K562 (cell line): Measurements from ENCODE around the gene ARHGEF7. TPM values are rescaled to one million over a fixed set of nuclear protein-coding genes. Genes with fewer than 3 reads are reported as not detected.

Source experiments
- ATAC-seq: fragments of 200-7000 bp; cut with Tn5 transposase; 3 replicates; pipeline ENCODE4 v1.9.1; 2020; ENCODE audit warnings: moderate library complexity
- BruUV-seq: library from RNA; stranded (reverse); fragments of 400-500 nt; replicated peaks from 2 replicates; lab custom pipeline; 2021; lab: Mats Ljungman, UMichigan
- CTCF ChIA-PET: fragments of 300-600 bp; formaldehyde crosslinking; extraction: SDS; loops from one replicate; lab custom pipeline; 2021; ENCODE audit warnings: low intra/inter-chr PET ratio; lab: Yijun Ruan, JAX
- POLR2A ChIA-PET: fragments of 300-600, 350-650 bp; sonication (Branson Sonifier 250); formaldehyde crosslinking; extraction: SDS; loops from one replicate; lab custom pipeline; 2021; ENCODE audit warnings: antibody characterized with exemption, inconsistent platforms; lab: Yijun Ruan, JAX
- DNase-seq, 4 experiments: peaks; one replicate each; pipeline versions ENCODE4 v3.0.0 to v3.0.0-alpha.2; 2011 to 2018; ENCODE audit warnings: low spot score in 3 of 4, mixed read lengths in 3 of 4; ENCODE audit errors: extremely low read depth in 1 of 4
- FAIRE-seq: peaks from 2 replicates; lab custom pipeline; 2011; peaks lifted over from hg19 to GRCh38; lab: Jason Lieb, UNC
- H2AFZ ChIP-seq: 2 replicates; pipeline ENCODE4 v1.6.0; 2011; ENCODE audit warnings: low read depth, low read length, control low read depth, inconsistent platforms
- H3K27ac ChIP-seq: fragments of 200-600 bp; 3 replicates; pipeline ENCODE4 v1.8.0; 2011; ENCODE audit warnings: low read depth, mild to moderate bottlenecking, control low read depth, inconsistent platforms, low read length, moderate library complexity, mixed read lengths; ENCODE audit errors: extremely low read depth
- H3K27me3 ChIP-seq, 2 experiments: fragments of 300-600 bp in 1 of 2; 2 replicates in 1 of 2; 3 replicates in 1 of 2; pipeline versions ENCODE4 v1.6.0 to v1.8.0; 2011; ENCODE audit warnings: inconsistent platforms in 2 of 2, low read length in 2 of 2, mild to moderate bottlenecking in 1 of 2, mixed read lengths in 1 of 2, moderate library complexity in 1 of 2; ENCODE audit not compliant: control insufficient read depth in 2 of 2, insufficient read depth in 2 of 2
- H3K36me3 ChIP-seq: fragments of 300-600 bp; 3 replicates; pipeline ENCODE4 v1.8.0; 2011; ENCODE audit warnings: mild to moderate bottlenecking, low read length, inconsistent platforms; ENCODE audit not compliant: control insufficient read depth, insufficient read depth
- H3K4me1 ChIP-seq, 2 experiments: fragments of 200-600 bp in 1 of 2; replicated peaks in 1 of 2; 2 replicates in 1 of 2; 3 replicates in 1 of 2; pipeline versions ENCODE4 v1.5.1 to v1.8.0; 2011; ENCODE audit warnings: inconsistent platforms in 2 of 2, low read length in 2 of 2, mild to moderate bottlenecking in 1 of 2, mixed read lengths in 1 of 2, moderate library complexity in 1 of 2; ENCODE audit not compliant: control insufficient read depth in 2 of 2, insufficient read depth in 2 of 2
- H3K4me2 ChIP-seq: 2 replicates; pipeline ENCODE4 v1.6.1; 2011; ENCODE audit warnings: low read length, control low read depth, inconsistent platforms, mixed read lengths; ENCODE audit not compliant: insufficient read depth
- H3K4me3 ChIP-seq: fragments of 200-600 bp; sonication (generic), shearing (Covaris generic); 2 replicates; pipeline ENCODE4 v1.5.1; 2016; ENCODE audit warnings: control low read depth, inconsistent platforms
- H3K79me2 ChIP-seq: fragments of 200-600 bp; 3 replicates; pipeline ENCODE4 v1.8.0; 2011; ENCODE audit warnings: low read length, inconsistent platforms; ENCODE audit not compliant: control insufficient read depth, insufficient read depth
- H3K9ac ChIP-seq, 2 experiments: 2 replicates each; pipeline versions ENCODE4 v1.6.0 to v1.6.1; 2011; ENCODE audit warnings: low read depth in 2 of 2, low read length in 2 of 2, control low read depth in 1 of 2, inconsistent platforms in 1 of 2, mild to moderate bottlenecking in 1 of 2, mixed read lengths in 1 of 2; ENCODE audit not compliant: insufficient read depth in 1 of 2
- H3K9me1 ChIP-seq: one replicate; pipeline ENCODE4 v1.6.0; 2011; ENCODE audit warnings: inconsistent platforms, mild to moderate bottlenecking, low read length, moderate library complexity; ENCODE audit not compliant: control insufficient read depth, insufficient read depth
- H3K9me3 ChIP-seq: replicated peaks from 2 replicates; pipeline ENCODE4 v1.5.1; 2011; ENCODE audit warnings: low read depth, low read length, inconsistent platforms; ENCODE audit not compliant: control insufficient read depth, insufficient read depth
- H4K20me1 ChIP-seq: replicated peaks from 2 replicates; pipeline ENCODE4 v1.6.1; 2011; ENCODE audit warnings: low read length, inconsistent platforms, mixed read lengths; ENCODE audit not compliant: control insufficient read depth, insufficient read depth
- ELF1 ChIP-seq: fragments of 200-800 bp; sonication (Bioruptor generic); IDR thresholded peaks from 2 replicates; pipeline ENCODE4 v1.6.1; 2016; ENCODE audit warnings: missing genetic modification characterization, missing compliant biosample characterization
- KLF1 ChIP-seq: fragments of 450-650 bp; IDR thresholded peaks from 2 replicates; pipeline ENCODE4 v1.6.1; 2016; ENCODE audit warnings: missing genetic modification characterization, missing compliant biosample characterization
- PCBP2 ChIP-seq: fragments of 200-400 bp; formaldehyde crosslinking; IDR thresholded peaks from 2 replicates; pipeline ENCODE4 v1.6.1; 2018; ENCODE audit warnings: low read length, low read depth, mild to moderate bottlenecking, moderate library complexity; ENCODE audit not compliant: poor library complexity, severe bottlenecking
- POLR2AphosphoS2 ChIP-seq: IDR thresholded peaks from 2 replicates; pipeline ENCODE4 v1.6.1; 2012; ENCODE audit warnings: low read length, improper control_type of control experiment
- PTTG1 ChIP-seq: fragments of 450-650 bp; IDR thresholded peaks from 2 replicates; pipeline ENCODE4 v1.6.1; 2016; ENCODE audit warnings: low read depth, mild to moderate bottlenecking, missing genetic modification characterization, missing compliant biosample characterization
- RBBP5 ChIP-seq: fragments of 200-600 bp; sonication (generic); IDR thresholded peaks from 2 replicates; pipeline ENCODE4 v1.6.1; 2012; ENCODE audit warnings: borderline replicate concordance, mild to moderate bottlenecking, low read length, control low read depth, inconsistent platforms; ENCODE audit not compliant: insufficient read depth, poor library complexity, severe bottlenecking
- SP1 ChIP-seq: sonication (generic); formaldehyde crosslinking; IDR thresholded peaks from 2 replicates; pipeline ENCODE4 v1.8.1; 2022; ENCODE audit warnings: mild to moderate bottlenecking, missing genetic modification reagents
- TBL1XR1 ChIP-seq, 2 experiments: IDR thresholded peaks; 2 replicates each; pipeline ENCODE4 v1.6.1; 2012; ENCODE audit warnings: improper control_type of control experiment in 2 of 2, low read length in 2 of 2, mild to moderate bottlenecking in 1 of 2
- WGBS: fragments of 100-300 bp; shearing (Covaris generic); methylation state at CpG from one replicate; pipeline ENCODE4 v1.1.6; 2016; ENCODE audit warnings: low coverage, mixed read lengths; ENCODE audit not compliant: insufficient coverage; ENCODE audit errors: missing lambda C conversion rate; 5-methylcytosine and 5-hydroxymethylcytosine counted together
- in situ Hi-C: fragments of 300-500 bp; cut with MboI; formaldehyde crosslinking; loops from 4 replicates; pipeline ENCODE4 v1.15.0; 2018; ENCODE audit warnings: inconsistent platforms, mixed read lengths
- intact Hi-C: fragments of 100-400 bp; cut with micrococcal nuclease; formaldehyde crosslinking; loops from 2 replicates; pipeline ENCODE4 v1.14.2; 2022
- polyA plus RNA-seq, 8 experiments: library from polyadenylated mRNA; depleted of rRNA in 4 of 8; stranded (reverse) in 5 of 8; unstranded in 3 of 8; fragments of >200 nt; fragmentation: Nextera tagmentation in 2 of 8; fragmentation: Illumina TruSeq in 1 of 8; extraction: Ambion mirVana in 2 of 8; extraction: Trizol in 1 of 8; gene quantifications; 2 replicates each; pipeline versions ENCODE4 v1.2.1 to v1.2.3, GENCODE V29; 2011 to 2014; ENCODE audit warnings: inconsistent platforms in 1 of 8, missing spikeins in 1 of 8
- total RNA-seq, 7 experiments: library from RNA; depleted of rRNA in 6 of 7; stranded (reverse); fragments of >200 nt in 6 of 7; fragmentation: Illumina TruSeq in 2 of 7; extraction: Trizol in 2 of 7; gene quantifications; 2 replicates each; pipeline versions ENCODE4 v1.2.1 to v1.2.3, GENCODE V29; 2011 to 2021; ENCODE audit warnings: low replicate concordance in 1 of 7
- TF ChIP-seq, protein P1 (sequence below), 2 experiments: fragments of 450-650 bp in 1 of 2; IDR thresholded peaks; 2 replicates each; pipeline ENCODE4 v1.6.1; 2011 to 2017; ENCODE audit warnings: low read depth in 2 of 2, antibody characterized with exemption in 1 of 2, borderline replicate concordance in 1 of 2, low read length in 1 of 2, mild to moderate bottlenecking in 1 of 2, mixed read lengths in 1 of 2; ENCODE audit not compliant: control insufficient read depth in 1 of 2

ARHGEF7 gene
- total and polyA plus RNA-seq, 9 of the 15 experiments (the other 6 are each of a cell fraction or from before 2014, with no cell fraction given): 2.1 to 26.8 (median 17.5) TPM

DNA sequence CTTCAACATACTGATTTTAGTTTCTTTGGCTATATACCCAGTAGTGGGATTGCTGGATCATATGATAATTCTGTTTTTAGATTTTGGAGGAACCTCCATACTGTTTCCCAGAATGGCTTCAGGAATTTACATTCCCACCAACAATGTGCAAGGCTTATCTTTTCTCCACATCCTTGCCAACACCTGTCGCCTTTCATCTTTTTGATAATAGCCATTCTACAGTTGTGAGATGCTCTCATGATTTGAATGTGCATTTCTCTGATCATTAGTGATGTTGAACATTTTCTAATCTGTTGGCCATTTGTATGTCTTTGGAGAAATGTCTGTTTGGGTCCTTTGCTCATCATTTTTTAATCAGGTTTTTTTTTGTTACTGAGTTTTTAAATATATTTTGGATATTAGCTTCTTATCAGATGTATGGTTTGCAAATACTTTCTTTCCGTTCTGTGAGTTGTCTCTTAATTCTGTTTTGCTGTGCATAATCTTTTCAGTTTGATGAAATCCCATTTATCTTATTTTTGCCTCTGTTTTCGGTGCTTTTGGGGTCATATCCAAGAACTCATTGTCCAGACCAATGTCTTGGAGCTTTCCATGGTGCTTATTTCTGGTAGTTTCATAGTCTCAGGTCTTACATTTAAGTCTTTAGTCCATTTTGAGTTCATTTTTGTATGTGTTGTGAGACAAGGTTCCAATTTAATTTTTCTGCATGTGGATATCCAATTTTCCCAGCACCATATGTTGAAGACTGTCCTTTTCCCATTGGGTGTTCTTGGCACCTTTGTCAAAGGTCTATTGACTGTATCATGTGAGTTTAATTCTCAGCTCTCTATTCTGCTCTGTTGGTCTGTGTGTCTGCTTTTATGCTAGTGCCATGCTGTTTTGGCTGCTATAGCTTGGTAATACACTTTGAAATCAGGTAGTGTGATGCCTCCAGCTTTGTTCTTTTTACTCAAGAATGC lies 44.5 kb downstream of the ARHGEF7 start:
- ATAC-seq (no peak), FAIRE-seq (no peak), DNase-seq (no peak)
- in situ Hi-C loops (no loop called here), intact Hi-C loops (no loop called here)
- H3K4me1 ChIP-seq: peaks cover 0 to 4% of the 10 kb centered on the region in 2 experiments; a peak in 2 of 5 replicates
- peaks cover 34% of the 10 kb centered on the region; the same call in 2 of the 3 replicates for H3K36me3 ChIP-seq
- no peak overlapping the region for H2AFZ ChIP-seq
- H3K27ac ChIP-seq: no peak overlapping the region
- ChIA-PET CTCF (no interaction called here), POLR2A (interaction anchor here (0.7 kb wide), 1 partner anchor 1481 kb away, joined by 3 read pairs; no protein-coding TSS in a partner anchor)
- H3K27me3 ChIP-seq: no peaks in the 10 kb centered on the region
- 91% methylated on average over 3 of the region's 3 CpGs for WGBS
- no TSS peak for BruUV-seq
- no peak overlapping the region for H3K4me2 ChIP-seq
- H3K4me3 ChIP-seq: no peak overlapping the region
- peaks cover 81% of the 10 kb centered on the region for H3K79me2 ChIP-seq
- H3K9me1 ChIP-seq: no peaks in the 10 kb centered on the region
- H3K9me3 ChIP-seq: no peaks in the 10 kb centered on the region
- no peaks in the 10 kb centered on the region for H4K20me1 ChIP-seq
- H3K9ac ChIP-seq: no peak overlapping the region
- TF ChIP-seq RBBP5: no peak
- no peak for TF ChIP-seq SP1 (CRISPR knock-in tag)
- TF ChIP-seq PTTG1 (tag): no peak
- no peak for TF ChIP-seq KLF1 (tag)
- no peak for TF ChIP-seq POLR2AphosphoS2
- no peak for TF ChIP-seq PCBP2
- TF ChIP-seq, protein P1, sequence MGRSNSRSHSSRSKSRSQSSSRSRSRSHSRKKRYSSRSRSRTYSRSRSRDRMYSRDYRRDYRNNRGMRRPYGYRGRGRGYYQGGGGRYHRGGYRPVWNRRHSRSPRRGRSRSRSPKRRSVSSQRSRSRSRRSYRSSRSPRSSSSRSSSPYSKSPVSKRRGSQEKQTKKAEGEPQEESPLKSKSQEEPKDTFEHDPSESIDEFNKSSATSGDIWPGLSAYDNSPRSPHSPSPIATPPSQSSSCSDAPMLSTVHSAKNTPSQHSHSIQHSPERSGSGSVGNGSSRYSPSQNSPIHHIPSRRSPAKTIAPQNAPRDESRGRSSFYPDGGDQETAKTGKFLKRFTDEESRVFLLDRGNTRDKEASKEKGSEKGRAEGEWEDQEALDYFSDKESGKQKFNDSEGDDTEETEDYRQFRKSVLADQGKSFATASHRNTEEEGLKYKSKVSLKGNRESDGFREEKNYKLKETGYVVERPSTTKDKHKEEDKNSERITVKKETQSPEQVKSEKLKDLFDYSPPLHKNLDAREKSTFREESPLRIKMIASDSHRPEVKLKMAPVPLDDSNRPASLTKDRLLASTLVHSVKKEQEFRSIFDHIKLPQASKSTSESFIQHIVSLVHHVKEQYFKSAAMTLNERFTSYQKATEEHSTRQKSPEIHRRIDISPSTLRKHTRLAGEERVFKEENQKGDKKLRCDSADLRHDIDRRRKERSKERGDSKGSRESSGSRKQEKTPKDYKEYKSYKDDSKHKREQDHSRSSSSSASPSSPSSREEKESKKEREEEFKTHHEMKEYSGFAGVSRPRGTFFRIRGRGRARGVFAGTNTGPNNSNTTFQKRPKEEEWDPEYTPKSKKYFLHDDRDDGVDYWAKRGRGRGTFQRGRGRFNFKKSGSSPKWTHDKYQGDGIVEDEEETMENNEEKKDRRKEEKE (IDR thresholded peaks at IDR 0.05; ENCODE audit: borderline replicate concordance in 1 of 2, control insufficient read depth in 1 of 2, low read depth in 2 of 2, low read length in 1 of 2): no peak
- no peak for TF ChIP-seq ELF1 (tag)
- no peak for TF ChIP-seq TBL1XR1 (IDR thresholded peaks at IDR 0.05; ENCODE audit: low read length in 2 of 2)
